Measurements from ENCODE around the gene NTN4.

DNA sequence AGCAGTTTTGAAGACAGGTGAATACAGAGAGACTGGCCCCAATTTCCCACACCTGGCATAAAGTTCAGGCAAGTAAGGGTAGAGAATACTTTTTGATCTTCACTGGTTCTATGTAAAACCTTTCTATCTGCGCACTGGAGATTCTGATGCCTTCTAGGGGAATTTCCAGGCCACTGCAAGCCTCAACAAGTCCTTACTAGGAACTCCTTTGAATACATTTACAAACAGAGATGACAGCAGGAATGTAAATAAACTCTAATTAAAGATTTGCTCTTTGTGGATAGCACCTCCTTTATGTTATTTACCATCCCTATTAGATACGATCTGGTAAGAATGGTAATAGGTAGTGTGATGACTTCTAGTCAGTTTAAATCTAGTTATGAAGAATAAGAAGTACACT is 69.2 kb downstream of the NTN4 start:
- no peak for TF ChIP-seq POLR2A (IDR thresholded peaks at IDR 0.05)
- TF ChIP-seq, protein P1, sequence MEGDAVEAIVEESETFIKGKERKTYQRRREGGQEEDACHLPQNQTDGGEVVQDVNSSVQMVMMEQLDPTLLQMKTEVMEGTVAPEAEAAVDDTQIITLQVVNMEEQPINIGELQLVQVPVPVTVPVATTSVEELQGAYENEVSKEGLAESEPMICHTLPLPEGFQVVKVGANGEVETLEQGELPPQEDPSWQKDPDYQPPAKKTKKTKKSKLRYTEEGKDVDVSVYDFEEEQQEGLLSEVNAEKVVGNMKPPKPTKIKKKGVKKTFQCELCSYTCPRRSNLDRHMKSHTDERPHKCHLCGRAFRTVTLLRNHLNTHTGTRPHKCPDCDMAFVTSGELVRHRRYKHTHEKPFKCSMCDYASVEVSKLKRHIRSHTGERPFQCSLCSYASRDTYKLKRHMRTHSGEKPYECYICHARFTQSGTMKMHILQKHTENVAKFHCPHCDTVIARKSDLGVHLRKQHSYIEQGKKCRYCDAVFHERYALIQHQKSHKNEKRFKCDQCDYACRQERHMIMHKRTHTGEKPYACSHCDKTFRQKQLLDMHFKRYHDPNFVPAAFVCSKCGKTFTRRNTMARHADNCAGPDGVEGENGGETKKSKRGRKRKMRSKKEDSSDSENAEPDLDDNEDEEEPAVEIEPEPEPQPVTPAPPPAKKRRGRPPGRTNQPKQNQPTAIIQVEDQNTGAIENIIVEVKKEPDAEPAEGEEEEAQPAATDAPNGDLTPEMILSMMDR (IDR thresholded peaks at IDR 0.05 in 4 of 5, conservative IDR thresholded peaks at IDR 0.05 in 1 of 5): no peak
